Panc1 (cell line): ENCODE measurements around the gene IL18. TPM values are rescaled to one million over a fixed set of nuclear protein-coding genes. Genes with fewer than 3 reads are reported as not detected.

ENCODE experiments used
- ATAC-seq: fragments of 200-7000 bp; cut with Tn5 transposase; 2 replicates; pipeline ENCODE4 v1.9.1; 2020; ENCODE audit warnings: mild to moderate bottlenecking, moderate library complexity
- BruUV-seq: library from RNA; stranded (reverse); fragments of 400-500 nt; replicated peaks from 2 replicates; lab custom pipeline; 2021; lab: Mats Ljungman, UMichigan
- CTCF ChIA-PET: fragments of 300-600 bp; sonication (Branson Sonifier 250); formaldehyde crosslinking; loops from one replicate; lab custom pipeline; 2022; ENCODE audit warnings: antibody characterized with exemption; lab: Charles Lee
- POLR2A ChIA-PET: fragments of 300-600 bp; sonication (Branson Sonifier 250); formaldehyde crosslinking; loops from one replicate; lab custom pipeline; 2022; ENCODE audit warnings: antibody characterized with exemption; lab: Charles Lee
- DNase-seq: peaks from one replicate; pipeline ENCODE4 v3.0.0-alpha.2; 2010; ENCODE audit warnings: low read depth, low spot score
- H3K27ac ChIP-seq: 2 replicates; pipeline ENCODE4 v1.5.1; 2011; ENCODE audit warnings: mild to moderate bottlenecking, low read length, inconsistent platforms
- H3K27me3 ChIP-seq: fragments of 200-500 bp; sonication (Bioruptor generic); 2 replicates; pipeline ENCODE4 v1.6.0; 2014; ENCODE audit warnings: low read length, inconsistent platforms; ENCODE audit not compliant: control insufficient read depth, insufficient read depth
- H3K36me3 ChIP-seq: fragments of 200-500 bp; sonication (Bioruptor generic); 2 replicates; pipeline ENCODE4 v1.5.1; 2014; ENCODE audit warnings: inconsistent platforms, mild to moderate bottlenecking, low read length, moderate library complexity; ENCODE audit not compliant: control insufficient read depth, insufficient read depth
- H3K4me1 ChIP-seq: 2 replicates; pipeline ENCODE4 v1.5.1; 2011; ENCODE audit warnings: inconsistent platforms, mild to moderate bottlenecking, low read length, moderate library complexity; ENCODE audit not compliant: control insufficient read depth, insufficient read depth
- H3K4me3 ChIP-seq, 2 experiments: 2 replicates each; pipeline ENCODE4 v1.5.1; 2011 to 2012; ENCODE audit warnings: low read depth in 2 of 2, low read length in 2 of 2, mild to moderate bottlenecking in 2 of 2, inconsistent platforms in 1 of 2, moderate library complexity in 1 of 2
- H3K9me3 ChIP-seq: fragments of 200-500 bp; sonication (Bioruptor generic); 2 replicates; pipeline ENCODE4 v1.5.1; 2014; ENCODE audit warnings: low read depth, mild to moderate bottlenecking, inconsistent platforms, low read length, moderate library complexity; ENCODE audit not compliant: control insufficient read depth, insufficient read depth
- CTCF ChIP-seq: fragments of 450-650 bp; IDR thresholded peaks from 2 replicates; pipeline ENCODE4 v1.5.1; 2017; ENCODE audit warnings: mild to moderate bottlenecking
- POLR2AphosphoS5 ChIP-seq: IDR thresholded peaks from 2 replicates; pipeline ENCODE4 v1.6.1; 2012; ENCODE audit warnings: mild to moderate bottlenecking, low read depth, low read length, moderate library complexity
- REST ChIP-seq, 2 experiments: IDR thresholded peaks; 2 replicates each; pipeline ENCODE4 v1.6.1; 2011 to 2012; ENCODE audit warnings: low read depth in 2 of 2, control low read depth in 1 of 2, low read length in 1 of 2, mild to moderate bottlenecking in 1 of 2, moderate library complexity in 1 of 2; ENCODE audit not compliant: insufficient read depth in 1 of 2
- SIN3A ChIP-seq: IDR thresholded peaks from 2 replicates; pipeline ENCODE4 v1.6.1; 2012; ENCODE audit warnings: low read depth, mild to moderate bottlenecking, low read length, moderate library complexity, borderline replicate concordance; ENCODE audit not compliant: insufficient read depth
- TCF7L2 ChIP-seq: IDR thresholded peaks from 2 replicates; pipeline ENCODE4 v1.6.1; 2011; ENCODE audit warnings: mild to moderate bottlenecking, low read depth, low read length, inconsistent platforms
- in situ Hi-C: cut with HindIII; loops from 2 replicates; pipeline ENCODE4 v1.10.0; 2016; ENCODE audit warnings: low sequenced_read_pairs, low pct_unique_long_range_greater_than_20kb
- intact Hi-C: fragments of 100-400 bp; cut with micrococcal nuclease; formaldehyde crosslinking; loops from one replicate; pipeline ENCODE4 v1.10.0; 2022; ENCODE audit not compliant: unreplicated experiment
- total RNA-seq: library from RNA; stranded (reverse); gene quantifications from one replicate; pipeline ENCODE4 v1.2.1, GENCODE V29; 2021; ENCODE audit not compliant: unreplicated experiment

IL18 gene
- total RNA-seq, 1 experiment from 2014 or later, result 22.5 TPM

GRCh38 chr11:112103446-112103845, 60.4 kb downstream of the IL18 start:
- no TSS peak for BruUV-seq
- TF ChIP-seq POLR2AphosphoS5, result no peak
- no peak for TF ChIP-seq TCF7L2
- no peak for TF ChIP-seq SIN3A
- no peak for TF ChIP-seq REST (IDR thresholded peaks at IDR 0.05; ENCODE audit: insufficient read depth in 1 of 2, low read depth in 2 of 2, low read length in 1 of 2)
- no peak for TF ChIP-seq CTCF
- Histone ChIP-seq H3K4me1 (no peaks in the 10 kb centered on the region), H3K27me3 (no peaks in the 10 kb centered on the region), H3K36me3 (no peaks in the 10 kb centered on the region), H3K4me3 (no peak overlapping the region), H3K27ac (no peak overlapping the region), H3K9me3 (no peaks in the 10 kb centered on the region)
- CTCF ChIA-PET, result interaction anchor here (0.6 kb wide), 1 partner anchor 216 kb away, joined by 3 read pairs; no protein-coding TSS in a partner anchor
- intact Hi-C loops, result no loop called here
- DNase-seq, result no peak
- in situ Hi-C loops, result no loop called here
- no peak for ATAC-seq
- POLR2A ChIA-PET, result interaction anchor here (0.6 kb wide), 1 partner anchor 11 kb away, joined by 5 read pairs; no protein-coding TSS in a partner anchor

- DNase-seq, result no peak
- ATAC-seq, result no peak
- Histone ChIP-seq H3K4me1 (no peaks in the 10 kb centered on the region), H3K27me3 (no peaks in the 10 kb centered on the region), H3K9me3 (no peaks in the 10 kb centered on the region), H3K36me3 (no peaks in the 10 kb centered on the region; the same call in none of the 2 replicates), H3K4me3 (no peak overlapping the region), H3K27ac (no peak overlapping the region)
- BruUV-seq, result no TSS peak
- no peak for TF ChIP-seq REST (IDR thresholded peaks at IDR 0.05; ENCODE audit: insufficient read depth in 1 of 2, low read depth in 2 of 2, low read length in 1 of 2)
- TF ChIP-seq SIN3A, result no peak
- TF ChIP-seq TCF7L2, result no peak
- TF ChIP-seq POLR2AphosphoS5, result no peak
- TF ChIP-seq CTCF, result no peak
- CTCF ChIA-PET, result no interaction called here
- in situ Hi-C loops (no loop called here), intact Hi-C loops (no loop called here)
- POLR2A ChIA-PET, result no interaction called here
Measured at GRCh38 chr11:112100462-112100861, 63.4 kb downstream of the IL18 start.
